NCI-H748 (cell line): Measurements from ENCODE around the gene RBM24.

Experiments used
- DNase-seq: peaks from one replicate; lab custom pipeline; 2025; ENCODE audit not compliant: unreplicated experiment; lab: John Stamatoyannopoulos, UW

Gene RBM24

DNA sequence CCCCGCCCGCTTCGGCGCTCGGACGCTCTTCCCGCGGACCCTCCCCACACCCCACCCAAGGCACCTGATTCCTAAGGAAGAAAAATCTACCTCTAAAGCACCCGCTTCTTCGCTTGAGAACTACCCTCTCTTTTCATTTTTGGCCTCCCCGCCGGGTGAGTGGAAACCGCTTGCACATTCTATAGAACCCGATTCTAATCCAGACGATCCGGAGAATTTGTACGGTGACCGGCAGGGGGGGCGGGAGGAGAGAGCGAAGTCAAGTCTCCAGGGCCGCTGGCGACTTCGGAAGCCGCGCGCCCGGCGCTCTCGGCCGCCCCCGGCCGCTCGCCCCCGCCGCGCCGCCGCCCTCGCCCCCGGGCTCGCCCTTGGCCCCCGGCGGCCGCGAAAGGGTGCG is at the start of gene RBM24:
Gene RBM24, plus strand, starts transcription at position 262 of the 397 bp plus-strand sequence. CDS start 221 bp downstream, outside the sequence.
- peak; percentile 77 for DNase-seq

DNA sequence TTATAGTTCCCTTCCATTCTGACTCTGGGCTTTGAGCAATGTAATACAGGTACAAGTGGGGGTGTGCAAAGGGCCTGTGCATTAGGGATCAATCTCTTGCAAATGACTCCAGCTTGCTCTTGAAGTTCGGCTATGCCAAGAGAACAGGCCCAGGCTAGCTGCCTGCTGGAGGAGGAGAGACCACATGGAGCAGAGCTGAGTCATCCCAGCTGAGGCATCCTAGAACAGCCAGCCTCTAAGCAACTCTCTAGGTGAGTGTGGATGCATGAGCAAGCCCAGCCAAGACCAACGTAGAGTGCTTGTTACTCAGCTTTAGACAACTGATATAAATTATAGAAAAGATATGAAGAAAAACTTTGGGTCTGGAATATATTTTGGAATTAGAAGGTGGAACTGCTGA is 47.6 kb upstream of the RBM24 start:
- DNase-seq, result no peak

DNA sequence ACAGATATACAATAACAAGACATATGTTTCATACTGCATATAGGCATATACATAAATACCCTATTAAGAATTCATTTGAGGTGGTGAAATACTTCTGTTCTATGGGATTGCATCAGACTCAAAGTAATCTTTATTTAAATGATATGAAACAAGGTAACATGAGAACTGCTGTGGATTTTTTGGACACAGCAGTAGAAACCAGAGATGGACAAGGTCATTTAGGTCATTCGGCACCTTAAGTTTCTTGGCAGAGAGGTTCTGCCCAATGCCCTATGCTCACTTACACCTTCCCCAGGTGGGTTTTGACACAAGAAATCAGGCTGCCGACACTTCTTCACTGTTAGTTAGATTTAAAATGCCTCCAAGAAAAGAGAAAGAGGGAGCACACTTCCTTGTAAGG is 43.9 kb upstream of the RBM24 start:
- DNase-seq, result no peak

DNA sequence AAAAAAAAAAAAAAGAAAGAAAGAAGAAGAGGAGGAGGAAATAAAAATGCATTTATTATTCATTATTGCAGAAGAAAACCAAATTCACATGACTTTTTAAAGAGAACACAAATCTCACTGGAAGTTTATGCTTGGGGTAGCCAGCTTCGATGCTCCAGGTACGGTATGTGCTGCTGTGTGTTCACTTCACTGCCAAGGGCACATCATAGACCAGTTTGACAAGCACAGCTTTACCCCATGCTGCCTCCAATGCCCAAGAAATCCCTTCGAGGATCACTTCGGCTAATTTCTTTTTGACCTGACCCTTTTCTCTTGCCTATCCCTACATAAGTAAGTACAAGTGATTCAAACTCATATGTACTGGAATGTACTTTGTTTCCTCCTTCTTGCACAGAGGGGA is 41.9 kb upstream of the RBM24 start:
- no peak for DNase-seq

DNA sequence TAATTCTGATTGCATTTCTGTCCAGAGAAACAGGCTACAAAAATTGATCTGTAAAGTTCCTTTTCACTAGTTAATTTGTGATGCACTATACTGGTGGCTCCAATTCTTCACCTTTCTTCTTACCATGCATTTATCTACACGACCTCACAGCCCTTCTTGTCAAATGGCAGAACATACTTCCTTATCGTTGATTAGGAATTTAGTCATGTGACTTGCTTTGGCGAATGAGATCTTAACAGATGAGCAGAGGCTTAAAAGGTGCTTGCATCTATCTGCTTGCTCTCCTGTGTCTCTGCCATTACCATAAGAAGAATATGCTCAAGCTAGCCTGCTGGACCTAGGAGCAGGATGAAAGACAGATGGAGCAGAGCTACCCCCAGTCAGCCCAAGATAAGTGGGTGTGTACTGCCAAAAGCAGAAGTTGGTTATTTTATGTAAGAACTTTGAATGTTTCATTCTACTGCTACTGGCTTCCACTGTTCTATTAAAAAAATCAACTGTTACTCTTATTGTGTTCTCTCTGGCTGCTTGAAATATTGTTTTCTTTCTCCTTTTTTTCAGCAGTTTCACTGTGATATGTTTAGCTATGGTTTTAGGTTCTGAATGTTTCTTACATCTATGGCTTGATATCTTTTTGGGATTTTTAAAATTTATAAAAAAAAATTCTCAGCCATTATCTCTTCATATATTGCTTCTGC is 40.2 kb upstream of the RBM24 start:
- no peak for DNase-seq

DNA sequence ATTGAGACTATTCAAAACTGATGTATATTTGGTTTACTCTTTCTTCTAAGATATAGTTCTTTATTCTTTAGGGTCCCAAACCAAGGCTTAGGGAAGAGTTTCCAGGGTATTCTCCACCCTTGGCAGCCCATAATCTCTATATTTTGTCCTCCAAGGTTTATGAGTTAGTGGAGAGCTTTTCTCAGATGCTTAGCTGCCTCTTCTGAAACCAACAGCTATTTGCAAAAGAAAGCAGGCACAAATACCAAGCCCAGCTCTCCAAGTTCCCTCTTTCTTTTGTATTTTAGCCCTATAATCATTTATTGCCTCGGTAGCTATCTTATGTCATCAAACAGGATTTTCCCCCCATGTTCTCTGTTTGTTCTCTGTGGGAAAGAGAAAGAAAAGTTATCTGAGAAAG is 39.1 kb upstream of the RBM24 start:
- no peak for DNase-seq

DNA sequence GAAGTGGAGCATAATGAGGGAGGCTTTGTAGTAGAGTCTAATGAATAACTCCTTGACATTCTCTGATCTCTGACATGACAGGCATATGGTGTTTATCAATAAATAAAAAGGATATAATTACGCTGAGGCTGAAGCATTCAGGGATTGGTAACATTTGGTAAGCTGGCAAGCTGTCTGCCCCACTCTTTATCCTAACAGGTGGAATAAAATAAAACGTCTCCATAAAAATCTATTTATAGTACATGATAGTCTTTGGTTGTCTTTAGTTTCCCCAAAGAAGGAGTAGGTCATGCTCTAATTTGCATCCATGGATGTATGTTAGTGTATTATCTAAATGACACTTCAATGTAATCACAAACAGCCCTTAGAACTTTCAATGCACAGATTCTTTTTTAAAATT is 30.9 kb upstream of the RBM24 start:
- DNase-seq, result no peak

DNA sequence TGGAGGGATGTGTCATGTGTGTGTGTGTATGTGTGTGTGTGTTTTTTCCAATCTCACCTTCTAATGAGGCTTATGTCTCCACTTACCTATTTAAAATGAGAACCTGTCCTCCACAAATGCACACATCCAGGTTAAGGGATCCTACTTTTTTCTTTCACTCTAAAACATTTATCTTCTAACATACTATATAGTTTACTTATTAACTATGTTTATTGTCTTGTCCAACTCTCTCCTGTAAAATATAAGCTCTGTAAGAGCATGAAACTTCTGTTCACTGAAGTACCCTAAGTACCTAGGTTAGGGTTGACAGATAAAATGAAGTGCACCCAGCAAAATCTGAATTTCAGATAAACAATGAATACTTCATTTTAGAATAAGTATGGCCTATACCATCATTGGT is 29.2 kb upstream of the RBM24 start:
- no peak for DNase-seq

DNA sequence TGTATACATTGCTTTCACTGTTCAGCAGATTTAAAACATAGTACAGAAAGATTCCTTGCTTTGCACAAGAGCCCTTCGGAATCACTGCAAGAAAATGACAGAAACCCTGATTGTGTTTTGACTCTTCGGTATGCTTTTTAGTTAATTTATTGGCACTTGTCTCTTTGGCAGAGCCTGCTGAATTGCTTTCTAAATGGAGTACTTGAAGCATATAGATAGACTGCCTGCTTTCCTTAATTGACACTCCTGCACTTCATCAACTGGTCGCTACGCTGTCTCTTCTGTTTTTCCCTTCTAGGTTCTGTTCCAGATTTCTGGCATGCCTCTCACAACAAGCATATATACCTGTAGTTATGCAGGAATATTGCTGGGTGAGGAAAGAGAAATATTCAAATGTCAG is 22.4 kb upstream of the RBM24 start:
- DNase-seq, result no peak

DNA sequence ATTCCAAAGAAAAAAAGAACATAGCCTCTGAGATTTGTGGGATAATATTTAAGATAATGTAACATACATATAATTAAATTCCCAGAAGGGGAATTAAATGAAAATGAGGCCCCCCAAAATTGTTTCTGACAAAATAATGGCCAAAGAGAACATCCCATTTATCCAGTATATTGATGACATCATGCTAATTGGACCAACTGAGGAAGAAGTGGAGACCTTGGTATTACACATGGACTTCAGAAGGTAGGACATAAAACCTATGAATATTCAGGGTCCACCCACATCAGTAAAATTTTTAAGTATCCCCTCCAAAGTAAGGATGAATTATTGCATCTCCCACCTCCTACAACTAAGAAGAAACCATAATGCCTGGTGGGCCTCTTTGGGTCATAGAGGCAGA is 15.6 kb upstream of the RBM24 start:
- no peak for DNase-seq

DNA sequence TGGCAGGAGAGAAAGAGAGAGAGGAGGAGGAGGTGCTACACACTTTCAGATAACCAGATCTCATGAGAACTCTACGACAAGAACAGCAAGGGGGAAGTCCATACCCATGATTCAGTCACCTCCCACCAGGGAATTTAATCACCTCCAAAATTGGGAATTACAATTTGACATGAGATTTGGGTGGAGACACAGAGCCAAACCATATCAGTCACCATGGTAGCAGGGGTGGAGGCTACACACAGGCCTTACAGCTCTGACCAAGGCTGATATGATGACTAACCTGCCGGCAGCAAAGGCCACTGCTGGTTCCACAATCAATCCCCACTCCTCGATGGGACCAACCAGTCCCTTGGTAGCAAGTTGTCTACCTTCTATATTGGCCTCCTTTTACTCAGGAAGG is 13.6 kb upstream of the RBM24 start:
- DNase-seq, result no peak

DNA sequence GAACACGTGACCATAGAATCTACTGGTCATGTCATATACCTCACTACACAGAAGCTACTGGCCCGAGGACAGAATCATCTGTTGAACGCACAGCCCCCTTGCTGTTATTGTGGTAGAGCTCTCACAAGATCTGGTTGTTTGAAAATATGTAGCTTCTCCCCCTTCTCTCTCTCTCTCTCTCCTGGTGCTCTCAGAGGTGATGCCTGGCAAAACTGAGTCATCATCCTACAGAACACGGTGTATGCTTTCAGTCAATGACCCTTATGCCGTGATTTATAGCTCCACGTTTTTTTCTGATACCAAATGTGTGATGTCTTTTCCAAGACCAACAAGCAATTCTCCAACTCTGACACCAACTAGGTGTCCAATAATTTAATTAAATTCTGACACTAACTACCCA is 13.0 kb upstream of the RBM24 start:
- no peak for DNase-seq

DNA sequence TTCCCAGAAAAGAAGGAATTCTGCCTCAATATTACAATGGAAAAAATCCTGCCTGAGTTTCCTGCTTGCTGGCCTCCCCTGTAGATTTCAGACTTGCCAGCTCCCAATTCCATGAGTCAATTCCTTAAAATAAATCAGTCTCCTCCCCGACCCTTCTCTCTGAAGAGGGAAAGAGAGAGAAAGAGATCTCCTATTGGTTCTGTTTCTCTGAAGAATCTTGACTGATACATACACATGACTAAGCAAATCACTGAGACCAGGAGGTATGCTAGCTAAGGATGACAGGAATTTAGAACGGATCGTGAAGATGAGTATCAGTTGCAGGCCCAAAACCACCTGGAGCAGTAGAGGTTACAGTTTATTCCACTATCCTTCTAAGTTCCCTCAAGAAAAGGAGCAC is 11.3 kb upstream of the RBM24 start:
- no peak for DNase-seq

DNA sequence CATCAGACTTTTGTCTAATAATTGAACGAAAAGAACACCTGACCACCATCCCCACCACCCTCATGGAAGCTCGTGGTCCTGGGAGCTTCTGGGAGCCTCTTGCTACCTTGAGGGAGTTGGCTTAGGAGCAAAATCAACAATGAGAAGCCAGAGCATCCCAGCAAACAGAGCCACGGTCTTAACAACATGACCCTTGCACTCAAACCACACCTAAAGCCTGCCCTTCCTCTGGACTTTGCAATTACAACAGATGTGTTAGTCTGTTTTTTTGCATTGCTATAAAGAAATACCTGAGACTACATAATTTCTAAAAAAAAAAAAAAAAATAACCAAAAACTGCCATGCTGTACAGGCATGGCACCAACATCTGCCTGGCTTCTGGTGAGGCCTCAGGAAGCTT is 9.5 kb upstream of the RBM24 start:
- DNase-seq, result no peak

DNA sequence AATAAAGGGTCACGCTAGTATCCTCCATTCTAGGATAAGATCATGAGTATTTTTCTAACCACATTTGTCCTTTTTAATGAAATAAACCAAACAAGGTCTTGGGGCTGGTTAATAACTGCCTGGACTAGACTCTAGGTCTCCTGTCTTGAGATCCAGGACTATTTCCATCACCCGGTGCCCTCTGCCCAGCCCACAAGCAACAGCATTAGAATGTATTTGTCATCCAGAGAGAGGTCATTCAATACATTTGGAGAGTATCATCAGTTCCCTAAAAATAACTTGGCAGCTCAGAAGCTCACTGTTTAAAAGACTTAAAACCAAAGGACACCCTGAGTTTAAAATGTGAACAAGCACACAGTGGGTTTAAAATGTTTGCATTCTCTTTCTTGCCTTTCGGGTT is 4.4 kb upstream of the RBM24 start:
- no peak for DNase-seq

DNA sequence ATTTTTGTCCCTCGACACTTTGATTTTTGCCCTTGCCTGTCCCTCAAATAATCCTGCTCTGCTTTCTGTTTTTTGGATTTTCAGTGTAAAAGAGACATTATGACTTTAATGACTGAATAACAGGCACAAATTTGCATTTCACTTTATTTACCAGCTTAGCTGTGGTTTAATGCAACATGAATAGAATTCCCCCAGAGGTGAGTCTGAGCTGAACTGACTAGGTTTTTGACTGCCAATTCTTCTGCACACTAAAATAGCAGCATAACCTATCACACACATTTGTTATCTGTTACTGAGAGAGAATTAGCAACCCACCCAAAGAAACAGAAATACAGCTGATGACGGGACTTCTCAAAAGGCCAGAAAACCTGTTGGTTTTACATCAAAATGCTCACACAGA is 3.9 kb upstream of the RBM24 start:
- DNase-seq, result no peak

DNA sequence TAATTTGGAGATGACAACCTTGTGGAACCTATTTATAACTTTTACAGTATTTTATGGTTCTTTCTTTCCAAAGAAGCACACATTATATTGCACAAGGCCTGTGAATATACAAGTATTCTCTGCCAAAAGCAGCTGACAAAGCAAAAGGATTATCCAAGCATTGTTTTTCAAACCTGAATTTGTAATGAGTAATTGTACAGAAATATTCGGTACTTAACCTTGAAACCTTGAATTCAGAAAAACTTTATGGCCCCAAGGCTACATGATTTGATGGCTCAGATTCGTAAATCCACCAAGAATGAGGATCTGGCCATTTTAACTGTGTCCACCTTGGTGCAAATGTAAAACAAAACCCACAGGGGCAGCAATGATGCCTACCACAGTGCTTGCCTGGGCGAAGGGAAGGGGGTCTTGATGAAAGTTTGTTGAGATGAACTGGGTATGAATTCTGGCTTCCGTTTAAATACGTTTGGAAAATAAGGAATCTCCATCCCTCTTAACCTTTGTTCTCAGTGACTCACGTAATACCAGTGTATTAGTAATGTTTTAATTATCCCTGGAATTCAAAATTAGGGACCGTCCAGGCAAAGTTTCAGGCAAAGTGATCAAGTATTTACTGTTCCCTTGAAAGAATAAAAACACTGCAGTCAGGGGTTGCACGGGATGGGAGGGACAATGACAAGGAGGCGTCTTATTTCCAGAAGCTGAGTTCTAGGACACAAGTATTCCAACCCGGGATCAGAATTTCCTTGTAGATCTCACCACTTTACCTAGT is 2.7 kb upstream of the RBM24 start:
- DNase-seq, result no peak

DNA sequence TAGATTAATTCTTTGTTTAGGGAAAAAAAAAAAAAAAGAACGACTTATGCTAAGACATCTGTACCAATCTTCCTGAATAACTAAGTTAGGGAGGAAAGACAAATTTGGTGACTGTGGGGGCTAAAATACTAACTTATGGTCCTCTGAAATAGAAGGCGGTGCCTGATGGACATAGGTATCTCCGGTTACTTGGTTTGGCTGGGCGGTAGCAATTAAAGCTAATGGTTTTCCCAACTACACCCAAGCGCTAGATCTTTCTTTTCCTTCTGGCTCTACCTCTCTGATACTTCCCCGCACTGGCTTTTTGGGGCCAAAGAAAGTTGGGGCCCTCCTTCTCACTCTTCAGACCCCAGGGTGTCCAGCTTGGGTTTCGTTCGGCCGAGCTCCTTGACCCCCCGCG is 1.0 kb upstream of the RBM24 start:
- no peak for DNase-seq

DNA sequence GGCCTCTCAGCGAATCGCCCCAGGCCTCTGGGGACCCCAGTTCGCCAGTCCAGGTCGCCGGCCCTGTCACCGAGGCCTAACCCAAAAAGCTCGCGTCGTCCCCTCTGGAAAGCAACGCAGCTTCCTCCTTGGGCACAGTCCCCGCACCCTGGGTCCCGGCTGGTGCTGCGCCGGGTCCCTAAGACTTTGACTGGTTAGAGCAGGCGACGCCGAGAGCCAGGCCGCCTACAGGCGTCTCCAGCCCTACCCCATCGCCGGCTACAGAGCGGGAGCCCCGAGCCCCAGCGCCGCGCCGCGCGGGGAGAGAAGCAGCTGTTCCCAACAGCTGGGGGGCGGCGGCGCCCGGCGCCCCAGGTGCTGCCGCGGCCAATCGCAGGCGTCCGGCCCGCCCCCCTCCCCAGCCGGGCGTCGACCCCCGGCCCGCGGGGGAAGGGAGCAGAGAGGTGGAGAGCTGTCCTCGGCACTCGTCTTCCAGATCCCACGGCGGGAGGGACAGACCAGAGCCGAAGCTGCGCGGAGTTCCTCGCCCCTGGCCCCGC is 540 bp upstream of the RBM24 start:
- DNase-seq, result no peak

DNA sequence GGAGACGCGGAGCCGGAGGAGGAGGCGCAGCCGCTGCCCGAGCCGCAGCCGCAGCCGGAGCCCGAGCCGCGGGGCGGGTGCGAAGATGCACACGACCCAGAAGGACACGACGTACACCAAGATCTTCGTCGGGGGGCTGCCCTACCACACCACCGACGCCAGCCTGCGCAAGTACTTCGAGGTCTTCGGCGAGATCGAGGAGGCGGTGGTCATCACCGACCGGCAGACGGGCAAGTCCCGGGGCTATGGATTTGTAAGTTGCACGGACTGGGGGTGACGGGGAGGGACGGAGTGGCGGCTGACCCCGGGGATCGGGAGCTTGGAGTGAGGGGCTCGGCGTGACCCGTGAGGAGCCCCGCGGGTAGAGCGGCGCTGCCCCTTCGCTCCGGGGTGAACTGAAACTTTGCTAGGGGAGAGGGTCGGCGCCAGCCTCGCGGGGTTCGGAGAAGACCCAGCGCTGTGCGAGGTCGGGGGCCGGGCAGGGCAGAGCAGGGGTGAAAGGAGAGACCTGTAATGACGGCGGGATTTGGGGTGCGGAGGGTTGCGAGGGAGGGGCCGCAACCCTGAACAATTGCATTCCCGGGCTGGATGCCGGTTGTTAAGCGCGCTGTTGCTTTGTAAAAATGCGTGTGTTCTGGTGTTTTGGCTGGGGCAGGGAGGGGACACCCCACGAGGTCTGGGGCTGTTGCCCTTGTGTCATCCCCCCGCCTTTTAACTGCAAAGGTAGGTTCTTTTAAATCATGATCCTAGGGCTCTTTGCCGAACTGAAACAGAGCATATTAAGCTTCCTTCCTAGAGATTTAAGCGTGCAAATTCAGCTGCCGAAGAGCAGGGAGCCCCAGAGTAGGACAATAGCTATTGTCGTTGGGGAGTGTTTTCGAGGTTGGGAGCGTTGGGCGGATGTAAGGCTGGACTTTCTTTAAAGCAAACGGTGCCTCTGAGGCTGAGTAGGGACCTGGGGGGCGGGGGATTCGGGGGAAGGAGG is 628 bp downstream of the RBM24 start:
- DNase-seq, result peak; percentile 61

DNA sequence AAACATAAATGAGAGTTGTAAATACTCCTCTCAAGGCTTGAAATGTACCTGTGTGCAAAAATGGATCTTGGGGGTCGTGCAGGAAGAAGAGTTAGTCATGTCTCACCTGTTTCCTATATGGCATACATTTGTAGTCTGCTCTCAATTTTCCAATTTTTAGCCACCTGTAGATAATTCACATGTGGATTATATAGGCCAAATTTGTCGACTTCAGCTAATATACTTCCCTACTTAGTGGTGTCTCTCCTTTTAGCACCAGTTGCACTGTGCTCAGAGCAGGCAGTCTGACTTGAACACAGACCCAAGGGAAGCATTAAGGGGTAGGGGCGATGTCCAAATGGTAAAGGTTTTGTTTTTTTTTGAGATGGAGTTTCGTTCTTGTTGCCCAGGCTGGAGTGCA is 1.9 kb downstream of the RBM24 start:
- no peak for DNase-seq
